Neural crest cell (in vitro differentiated cells): ENCODE measurements around the gene GPRC5C. TPM values are rescaled to one million over a fixed set of nuclear protein-coding genes. Genes with fewer than 3 reads are reported as not detected.

Experiments
- DNase-seq: peaks from one replicate; pipeline ENCODE4 v3.0.0; 2021; ENCODE audit warnings: low read depth, mixed read lengths, low spot score
- H3K27ac Mint-ChIP-seq: one replicate; pipeline ENCODE4 v1.8.0; 2021; ENCODE audit warnings: mild to moderate bottlenecking, mixed read lengths; ENCODE audit not compliant: unreplicated experiment
- H3K27me3 Mint-ChIP-seq: 2 replicates; pipeline ENCODE4 v1.8.0; 2021; ENCODE audit warnings: low read depth, mild to moderate bottlenecking, mixed read lengths
- H3K36me3 Mint-ChIP-seq: 2 replicates; pipeline ENCODE4 v1.8.0; 2021; ENCODE audit warnings: low read depth, mild to moderate bottlenecking, mixed read lengths
- H3K4me1 Mint-ChIP-seq: 2 replicates; pipeline ENCODE4 v1.8.0; 2021; ENCODE audit warnings: mixed read lengths
- H3K4me3 Mint-ChIP-seq: one replicate; pipeline ENCODE4 v1.8.0; 2021; ENCODE audit warnings: mild to moderate bottlenecking, mixed read lengths
- H3K9me3 Mint-ChIP-seq: 2 replicates; pipeline ENCODE4 v1.8.0; 2021; ENCODE audit warnings: mixed read lengths
- total RNA-seq: library from RNA; stranded (reverse); gene quantifications from 2 replicates; pipeline ENCODE4 v1.2.1, GENCODE V29; 2021
- TF ChIP-seq, protein P1 (sequence below): fragments of 200-600 bp; sonication (generic); conservative IDR thresholded peaks from 2 replicates; pipeline ENCODE4 v1.5.0; 2021; ENCODE audit warnings: antibody characterized with exemption, mild to moderate bottlenecking

Gene GPRC5C
- total RNA-seq, 1 donor from 2014 or later = 4.6 TPM

DNA sequence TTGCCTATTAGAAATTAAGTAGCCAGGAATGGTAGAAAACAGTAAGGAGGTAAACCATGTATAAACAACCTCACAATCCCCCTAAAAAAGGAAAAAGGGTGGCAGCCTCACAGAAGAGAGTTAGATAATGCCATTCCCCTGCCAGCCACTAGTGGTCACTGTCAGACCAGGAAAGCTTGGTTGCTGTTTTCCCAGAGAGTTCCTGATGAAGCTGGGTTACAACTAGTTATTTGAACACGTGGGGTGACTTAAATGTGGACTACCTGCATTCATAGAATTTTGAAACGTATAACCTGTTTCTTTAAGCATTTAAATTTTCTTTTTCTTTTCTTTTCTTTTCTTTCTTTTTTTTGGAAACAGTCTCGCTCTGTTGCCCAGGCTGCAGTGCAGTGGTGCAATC, 5.8 kb downstream of the GPRC5C start:
- Mint-ChIP-seq H3K4me3 (peak overlapping the region; percentile 51), H3K27me3 (peaks cover 36% of the 10 kb centered on the region), H3K36me3 (peaks cover 3% of the 10 kb centered on the region), H3K9me3 (no peaks in the 10 kb centered on the region), H3K4me1 (peaks cover 11% of the 10 kb centered on the region), H3K27ac (no peak overlapping the region)
- TF ChIP-seq, protein P1, sequence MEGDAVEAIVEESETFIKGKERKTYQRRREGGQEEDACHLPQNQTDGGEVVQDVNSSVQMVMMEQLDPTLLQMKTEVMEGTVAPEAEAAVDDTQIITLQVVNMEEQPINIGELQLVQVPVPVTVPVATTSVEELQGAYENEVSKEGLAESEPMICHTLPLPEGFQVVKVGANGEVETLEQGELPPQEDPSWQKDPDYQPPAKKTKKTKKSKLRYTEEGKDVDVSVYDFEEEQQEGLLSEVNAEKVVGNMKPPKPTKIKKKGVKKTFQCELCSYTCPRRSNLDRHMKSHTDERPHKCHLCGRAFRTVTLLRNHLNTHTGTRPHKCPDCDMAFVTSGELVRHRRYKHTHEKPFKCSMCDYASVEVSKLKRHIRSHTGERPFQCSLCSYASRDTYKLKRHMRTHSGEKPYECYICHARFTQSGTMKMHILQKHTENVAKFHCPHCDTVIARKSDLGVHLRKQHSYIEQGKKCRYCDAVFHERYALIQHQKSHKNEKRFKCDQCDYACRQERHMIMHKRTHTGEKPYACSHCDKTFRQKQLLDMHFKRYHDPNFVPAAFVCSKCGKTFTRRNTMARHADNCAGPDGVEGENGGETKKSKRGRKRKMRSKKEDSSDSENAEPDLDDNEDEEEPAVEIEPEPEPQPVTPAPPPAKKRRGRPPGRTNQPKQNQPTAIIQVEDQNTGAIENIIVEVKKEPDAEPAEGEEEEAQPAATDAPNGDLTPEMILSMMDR = peak; percentile 76
- no peak for DNase-seq

DNA sequence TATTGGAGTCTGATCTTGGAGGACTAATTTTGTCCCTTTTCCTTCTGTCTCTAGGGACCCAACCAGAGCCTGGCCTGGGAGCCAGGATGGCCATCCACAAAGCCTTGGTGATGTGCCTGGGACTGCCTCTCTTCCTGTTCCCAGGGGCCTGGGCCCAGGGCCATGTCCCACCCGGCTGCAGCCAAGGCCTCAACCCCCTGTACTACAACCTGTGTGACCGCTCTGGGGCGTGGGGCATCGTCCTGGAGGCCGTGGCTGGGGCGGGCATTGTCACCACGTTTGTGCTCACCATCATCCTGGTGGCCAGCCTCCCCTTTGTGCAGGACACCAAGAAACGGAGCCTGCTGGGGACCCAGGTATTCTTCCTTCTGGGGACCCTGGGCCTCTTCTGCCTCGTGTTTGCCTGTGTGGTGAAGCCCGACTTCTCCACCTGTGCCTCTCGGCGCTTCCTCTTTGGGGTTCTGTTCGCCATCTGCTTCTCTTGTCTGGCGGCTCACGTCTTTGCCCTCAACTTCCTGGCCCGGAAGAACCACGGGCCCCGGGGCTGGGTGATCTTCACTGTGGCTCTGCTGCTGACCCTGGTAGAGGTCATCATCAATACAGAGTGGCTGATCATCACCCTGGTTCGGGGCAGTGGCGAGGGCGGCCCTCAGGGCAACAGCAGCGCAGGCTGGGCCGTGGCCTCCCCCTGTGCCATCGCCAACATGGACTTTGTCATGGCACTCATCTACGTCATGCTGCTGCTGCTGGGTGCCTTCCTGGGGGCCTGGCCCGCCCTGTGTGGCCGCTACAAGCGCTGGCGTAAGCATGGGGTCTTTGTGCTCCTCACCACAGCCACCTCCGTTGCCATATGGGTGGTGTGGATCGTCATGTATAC, 8.0 kb downstream of the GPRC5C start:
- Mint-ChIP-seq H3K4me3 (no peak overlapping the region), H3K9me3 (no peaks in the 10 kb centered on the region), H3K27ac (no peak overlapping the region), H3K4me1 (peaks cover 25% of the 10 kb centered on the region), H3K36me3 (no peaks in the 10 kb centered on the region), H3K27me3 (peaks cover 19% of the 10 kb centered on the region)
- TF ChIP-seq, protein P1 = no peak
- DNase-seq = no peak

DNA sequence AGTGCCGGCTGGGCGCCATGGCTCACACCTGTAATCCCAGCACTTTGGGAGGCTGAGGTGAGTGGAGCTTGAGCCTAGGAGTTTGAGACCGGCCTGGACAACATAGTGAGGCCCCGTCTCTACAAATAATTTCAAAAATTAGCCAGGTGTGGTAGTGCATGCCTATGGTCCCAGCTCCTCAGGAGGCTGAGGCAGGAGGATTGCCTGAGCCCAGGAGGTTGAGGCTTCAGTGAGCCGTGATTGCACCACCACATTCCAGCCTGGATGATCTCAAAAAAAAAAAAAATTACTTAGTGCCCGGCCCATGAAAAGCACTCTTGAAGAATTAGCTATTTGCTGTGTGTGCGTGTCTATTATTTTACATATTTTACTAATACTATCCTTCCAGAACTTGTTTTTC, 9.6 kb downstream of the GPRC5C start:
- DNase-seq = no peak
- no peak overlapping the region for H3K27ac Mint-ChIP-seq
- no peaks in the 10 kb centered on the region for H3K9me3 Mint-ChIP-seq
- H3K27me3 Mint-ChIP-seq = peaks cover 4% of the 10 kb centered on the region
- TF ChIP-seq, protein P1 = no peak
- H3K36me3 Mint-ChIP-seq = no peaks in the 10 kb centered on the region
- no peak overlapping the region for H3K4me3 Mint-ChIP-seq
- H3K4me1 Mint-ChIP-seq = peaks cover 26% of the 10 kb centered on the region

DNA sequence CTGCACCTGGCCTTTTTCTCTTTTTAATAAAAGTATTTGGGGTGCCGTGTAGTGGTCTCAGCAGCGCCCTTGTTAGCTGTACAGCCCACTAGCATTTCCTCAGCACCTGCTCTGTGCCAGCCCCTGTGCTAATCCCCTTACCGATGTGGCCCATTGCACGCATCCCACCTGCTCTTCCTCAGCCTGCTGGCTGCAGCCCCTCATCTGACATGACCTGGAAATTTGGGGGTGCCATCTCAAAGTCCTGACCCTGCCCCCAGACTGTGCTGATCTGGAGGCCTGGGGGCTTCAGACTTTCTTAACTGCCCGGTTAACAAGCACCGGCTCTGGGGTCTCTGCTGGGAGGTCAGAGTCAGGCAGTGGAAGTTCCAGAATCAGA, 10.4 kb downstream of the GPRC5C start:
- H3K27me3 Mint-ChIP-seq = peaks cover 2% of the 10 kb centered on the region
- no peak for DNase-seq
- no peaks in the 10 kb centered on the region for H3K36me3 Mint-ChIP-seq
- no peaks in the 10 kb centered on the region for H3K9me3 Mint-ChIP-seq
- TF ChIP-seq, protein P1 = no peak
- H3K4me1 Mint-ChIP-seq = peaks cover 26% of the 10 kb centered on the region
- no peak overlapping the region for H3K4me3 Mint-ChIP-seq
- H3K27ac Mint-ChIP-seq = no peak overlapping the region

DNA sequence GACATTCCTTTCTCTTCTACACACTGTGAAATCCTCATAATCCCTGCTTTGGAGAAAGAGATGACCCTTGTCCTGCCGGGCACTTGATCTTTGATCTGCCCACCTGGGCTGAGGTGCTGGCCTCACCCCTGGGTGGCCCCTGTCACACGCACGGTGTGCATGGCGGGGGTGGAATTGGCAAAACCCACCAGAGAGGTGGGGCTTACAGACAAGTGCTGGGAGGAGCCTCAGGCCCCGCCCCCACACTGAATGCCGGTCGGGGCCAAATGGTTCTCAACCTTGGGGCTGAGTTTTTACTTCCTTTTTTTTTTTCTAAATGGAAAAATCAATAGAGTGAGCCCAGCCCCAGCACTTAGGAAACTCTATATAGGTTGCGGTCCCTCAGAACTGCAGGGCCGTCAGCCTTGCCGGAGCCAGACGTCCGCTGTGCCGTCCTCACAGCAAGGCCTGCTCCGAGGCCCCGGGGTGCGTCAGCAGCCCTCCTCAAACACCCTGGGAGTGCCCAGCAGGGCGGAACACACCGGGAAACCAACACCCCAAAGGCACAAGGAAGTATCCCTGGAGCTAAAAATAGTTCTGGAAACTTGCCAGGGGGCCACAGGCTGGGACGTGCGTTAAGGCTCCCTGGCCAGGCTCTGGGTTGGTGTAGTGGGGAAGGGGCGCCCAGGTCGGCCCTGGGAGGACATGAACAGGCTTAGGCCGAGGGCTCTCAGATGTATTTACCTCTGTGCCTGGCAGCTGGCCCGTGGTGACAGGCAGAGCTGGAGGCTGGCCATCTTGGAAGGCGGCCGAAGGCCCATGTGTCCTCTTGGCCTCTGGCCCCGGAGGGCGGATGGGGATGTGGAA, 11.0 kb downstream of the GPRC5C start:
- no peak for DNase-seq

More for the DNA sequence above, 11.0 kb downstream of the GPRC5C start:
- Mint-ChIP-seq H3K27me3 (peaks cover 1% of the 10 kb centered on the region), H3K4me3 (no peak overlapping the region), H3K36me3 (no peaks in the 10 kb centered on the region), H3K9me3 (no peaks in the 10 kb centered on the region), H3K27ac (no peak overlapping the region), H3K4me1 (peaks cover 26% of the 10 kb centered on the region)
- TF ChIP-seq, protein P1 = no peak
